Muscle of leg (tissue), 11 donors: ENCODE data around the gene NCOA5. TPM values are rescaled to one million over a fixed set of nuclear protein-coding genes. Genes with fewer than 3 reads are reported as not detected.

ENCODE experiments used
- DNase-seq: peaks from one replicate; pipeline ENCODE4 v3.0.0; 2013
- H3K27ac ChIP-seq: one replicate; pipeline ENCODE4 v1.5.1; 2013; ENCODE audit warnings: mild to moderate bottlenecking, low read length, control low read depth
- H3K27me3 ChIP-seq: one replicate; pipeline ENCODE4 v1.6.1; 2013; ENCODE audit warnings: low read length; ENCODE audit not compliant: control insufficient read depth, insufficient read depth
- H3K36me3 ChIP-seq: one replicate; pipeline ENCODE4 v1.6.1; 2013; ENCODE audit warnings: low read length; ENCODE audit not compliant: control insufficient read depth, insufficient read depth
- H3K4me1 ChIP-seq: one replicate; pipeline ENCODE4 v1.6.1; 2013; ENCODE audit warnings: low read length; ENCODE audit not compliant: control insufficient read depth, insufficient read depth
- H3K4me3 ChIP-seq: one replicate; pipeline ENCODE4 v1.5.1; 2013; ENCODE audit warnings: low read length, control low read depth
- H3K9me3 ChIP-seq: replicated peaks from 2 replicates; pipeline ENCODE4 v1.6.1; 2013; ENCODE audit warnings: low read depth, low read length; ENCODE audit not compliant: control insufficient read depth
- WGBS: methylation state at CpG from one replicate; pipeline ENCODE4 v1.1.5; 2013; ENCODE audit warnings: missing lambda C conversion rate; ENCODE audit not compliant: insufficient coverage; 5-methylcytosine and 5-hydroxymethylcytosine counted together
- polyA plus RNA-seq, 8 donors: library from polyadenylated mRNA; unstranded; fragments of 120-200 nt; gene quantifications; one replicate each; pipeline versions ENCODE4 v1.2.1 to v1.2.3, GENCODE V29; 2013; ENCODE audit warnings: inconsistent platforms in 1 of 8, low replicate concordance in 1 of 8; ENCODE audit not compliant: insufficient read length in 8 of 8, insufficient read depth in 1 of 8
- total RNA-seq: library from RNA; stranded (reverse); fragments of 120-200 nt; gene quantifications from one replicate; pipeline ENCODE4 v1.2.4, GENCODE V29; 2013

The NCOA5 gene
- total and polyA plus RNA-seq, 9 donors: 19.3 to 39.4 (median 30.7) TPM

DNA sequence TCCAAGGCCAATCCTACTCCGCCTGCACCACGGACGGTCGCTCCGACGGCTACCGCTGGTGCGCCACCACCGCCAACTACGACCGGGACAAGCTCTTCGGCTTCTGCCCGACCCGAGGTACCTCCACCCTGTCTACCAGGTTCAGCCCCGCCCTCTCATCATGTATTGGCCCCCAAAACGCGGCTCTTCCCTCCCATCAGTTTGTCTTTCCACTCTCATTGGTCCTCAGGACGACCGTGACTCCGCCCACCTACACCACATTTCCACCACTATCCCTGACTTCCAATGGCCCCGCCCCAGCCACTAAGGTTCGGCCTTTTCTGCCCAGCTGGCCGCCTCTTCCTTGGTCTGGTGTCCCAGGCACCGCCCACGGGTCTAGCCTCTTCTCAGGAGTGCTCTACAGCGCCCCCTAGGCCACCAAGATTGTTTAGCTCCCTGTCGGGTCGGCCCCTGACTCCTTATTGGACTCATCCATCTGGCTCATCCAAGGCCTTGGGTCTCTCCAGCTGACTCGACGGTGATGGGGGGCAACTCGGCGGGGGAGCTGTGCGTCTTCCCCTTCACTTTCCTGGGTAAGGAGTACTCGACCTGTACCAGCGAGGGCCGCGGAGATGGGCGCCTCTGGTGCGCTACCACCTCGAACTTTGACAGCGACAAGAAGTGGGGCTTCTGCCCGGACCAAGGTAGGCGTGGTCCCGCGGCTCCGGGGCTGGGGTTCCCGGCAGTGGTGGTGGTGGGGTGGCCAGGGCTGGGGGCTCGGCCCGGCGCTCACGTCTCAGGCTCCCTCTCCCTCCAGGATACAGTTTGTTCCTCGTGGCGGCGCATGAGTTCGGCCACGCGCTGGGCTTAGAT is 77.9 kb downstream of the NCOA5 start:
- WGBS: 12% methylated on average over 53 of the region's 57 CpGs
- Histone ChIP-seq H3K27ac (no peak overlapping the region), H3K4me3 (no peak overlapping the region), H3K27me3 (peaks cover 79% of the 10 kb centered on the region), H3K9me3 (no peaks in the 10 kb centered on the region), H3K36me3 (no peaks in the 10 kb centered on the region), H3K4me1 (peaks cover 8% of the 10 kb centered on the region)
- peak; percentile 22 for DNase-seq

Other genes starting within 250 kb of the NCOA5 start
- gene ACOT8, start 232.6 kb downstream of the NCOA5 start, total RNA-seq: 19.7 TPM
- 10 to 100 TPM; 16.8 to 22.5 (median 18.4) TPM for gene ACOT8, start 232.6 kb downstream of the NCOA5 start, polyA plus RNA-seq
- gene ZSWIM3, start 232.3 kb downstream of the NCOA5 start, total RNA-seq: 5.6 TPM
- 1 to 10 TPM; 3.1 to 4.1 (median 3.3) TPM for gene ZSWIM3, start 232.3 kb downstream of the NCOA5 start, polyA plus RNA-seq
- 5.1 TPM for gene ZSWIM1, start 208.7 kb downstream of the NCOA5 start, total RNA-seq
- gene ZSWIM1, start 208.7 kb downstream of the NCOA5 start, polyA plus RNA-seq: 10 to 100 TPM in 4 of 8 donors, 1 to 10 TPM in 4; 8.1 to 12.3 (median 9.8) TPM
- gene SPATA25, start 202.3 kb downstream of the NCOA5 start, total RNA-seq: 5.7 TPM
- 1 to 10 TPM; 4.1 to 9.3 (median 5.0) TPM for gene SPATA25, start 202.3 kb downstream of the NCOA5 start, polyA plus RNA-seq
- 15.0 TPM for gene NEURL2, start 198.8 kb downstream of the NCOA5 start, total RNA-seq
- 10 to 100 TPM; 10.3 to 18.8 (median 16.0) TPM for gene NEURL2, start 198.8 kb downstream of the NCOA5 start, polyA plus RNA-seq
- 38.9 TPM for gene CTSA, start 198.6 kb downstream of the NCOA5 start, total RNA-seq
- 10 to 100 TPM; 60.7 to 97.4 (median 68.5) TPM for gene CTSA, start 198.6 kb downstream of the NCOA5 start, polyA plus RNA-seq
- 17.9 TPM for gene PLTP, start 177.8 kb downstream of the NCOA5 start, total RNA-seq
- gene PLTP, start 177.8 kb downstream of the NCOA5 start, polyA plus RNA-seq: 10 to 100 TPM; 13.0 to 39.4 (median 25.5) TPM
- gene PCIF1, start 155.3 kb downstream of the NCOA5 start, total RNA-seq: 9.4 TPM
- gene PCIF1, start 155.3 kb downstream of the NCOA5 start, polyA plus RNA-seq: 10 to 100 TPM; 23.4 to 31.7 (median 27.9) TPM
- 7.8 TPM for gene ZNF335, start 117.8 kb downstream of the NCOA5 start, total RNA-seq
- gene ZNF335, start 117.8 kb downstream of the NCOA5 start, polyA plus RNA-seq: 10 to 100 TPM in 4 of 8 donors, 1 to 10 TPM in 4; 8.2 to 12.4 (median 10.3) TPM
- 0.13 TPM for gene MMP9, start 81.1 kb downstream of the NCOA5 start, total RNA-seq
- gene MMP9, start 81.1 kb downstream of the NCOA5 start, polyA plus RNA-seq: 1 to 10 TPM in 1 of 8 donors, under 1 TPM in 7; 0.13 to 1.1 (median 0.38) TPM
- gene SLC12A5, start 60.7 kb downstream of the NCOA5 start, total RNA-seq: 0.13 TPM
- 1 to 10 TPM in 6 of 8 donors, under 1 TPM in 2; 0.87 to 2.3 (median 1.3) TPM for gene SLC12A5, start 60.7 kb downstream of the NCOA5 start, polyA plus RNA-seq
- 6.0 TPM for gene CD40, start 28.4 kb upstream of the NCOA5 start, total RNA-seq
- gene CD40, start 28.4 kb upstream of the NCOA5 start, polyA plus RNA-seq: 1 to 10 TPM; 5.2 to 7.5 (median 6.0) TPM
- 0.13 TPM for gene CDH22, start 218.5 kb upstream of the NCOA5 start, total RNA-seq
- under 1 TPM; 0.15 to 0.43 (median 0.27) TPM for gene CDH22, start 218.5 kb upstream of the NCOA5 start, polyA plus RNA-seq